ENCODE data around the gene MKLN1. TPM values are rescaled to one million over a fixed set of nuclear protein-coding genes. Genes with fewer than 3 reads are reported as not detected.

Gene MKLN1
- total RNA-seq, 1 experiment from 2014 or later = 34.3 TPM

DNA sequence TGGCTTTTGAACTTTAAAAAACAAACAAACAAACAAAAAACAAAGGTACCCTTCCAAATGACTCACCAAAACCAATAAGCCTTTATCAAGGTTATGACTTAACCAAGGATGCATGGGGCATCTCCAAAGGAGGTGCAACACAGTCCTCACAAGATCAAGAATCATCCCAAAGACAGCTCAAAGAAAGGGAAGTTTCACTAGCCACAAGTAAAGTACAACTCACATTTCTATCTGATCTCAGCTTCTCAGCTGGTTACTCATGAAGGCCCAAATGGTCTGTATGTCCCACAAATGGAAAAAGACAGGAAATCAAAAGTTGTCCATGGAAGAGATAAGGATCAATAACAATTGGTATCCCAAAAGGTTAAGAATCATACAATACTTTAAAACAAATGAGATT is 6.0 kb upstream of the MKLN1 start:
- H3K27ac Mint-ChIP-seq = no peak overlapping the region
- TF ChIP-seq, protein P1, sequence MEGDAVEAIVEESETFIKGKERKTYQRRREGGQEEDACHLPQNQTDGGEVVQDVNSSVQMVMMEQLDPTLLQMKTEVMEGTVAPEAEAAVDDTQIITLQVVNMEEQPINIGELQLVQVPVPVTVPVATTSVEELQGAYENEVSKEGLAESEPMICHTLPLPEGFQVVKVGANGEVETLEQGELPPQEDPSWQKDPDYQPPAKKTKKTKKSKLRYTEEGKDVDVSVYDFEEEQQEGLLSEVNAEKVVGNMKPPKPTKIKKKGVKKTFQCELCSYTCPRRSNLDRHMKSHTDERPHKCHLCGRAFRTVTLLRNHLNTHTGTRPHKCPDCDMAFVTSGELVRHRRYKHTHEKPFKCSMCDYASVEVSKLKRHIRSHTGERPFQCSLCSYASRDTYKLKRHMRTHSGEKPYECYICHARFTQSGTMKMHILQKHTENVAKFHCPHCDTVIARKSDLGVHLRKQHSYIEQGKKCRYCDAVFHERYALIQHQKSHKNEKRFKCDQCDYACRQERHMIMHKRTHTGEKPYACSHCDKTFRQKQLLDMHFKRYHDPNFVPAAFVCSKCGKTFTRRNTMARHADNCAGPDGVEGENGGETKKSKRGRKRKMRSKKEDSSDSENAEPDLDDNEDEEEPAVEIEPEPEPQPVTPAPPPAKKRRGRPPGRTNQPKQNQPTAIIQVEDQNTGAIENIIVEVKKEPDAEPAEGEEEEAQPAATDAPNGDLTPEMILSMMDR (conservative IDR thresholded peaks at IDR 0.05) = no peak

More for the DNA sequence above, 6.0 kb upstream of the MKLN1 start:
- H3K9me3 Mint-ChIP-seq = peaks cover 0 to 2% of the 10 kb centered on the region in 2 experiments; a peak in 1 of 5 replicates
- H3K36me3 Mint-ChIP-seq (ENCODE audit: insufficient read depth in 1 of 3, low read depth in 3 of 3) = peaks cover 0 to 5% (median 0%) of the 10 kb centered on the region in 3 experiments; a peak in 3 of 7 replicates
- H2BK20ac ChIP-seq (ENCODE audit: low read depth, low read length, poor library complexity, severe bottlenecking) = no peak overlapping the region
- H4K20me1 ChIP-seq (ENCODE audit: control insufficient read depth, insufficient read depth, insufficient read length) = no peaks in the 10 kb centered on the region
- H2BK15ac ChIP-seq (ENCODE audit: low read depth, low read length) = no peak overlapping the region
- no peak overlapping the region for H4K8ac ChIP-seq (replicated peaks; ENCODE audit: insufficient read length, low read depth, low read length)
- no peak overlapping the region for H3K14ac ChIP-seq (ENCODE audit: insufficient read depth, low read length)
- H2BK120ac ChIP-seq (ENCODE audit: low read depth, low read length, poor library complexity, severe bottlenecking) = no peak overlapping the region
- H3K4me1 Mint-ChIP-seq = peaks cover 21 to 23% of the 10 kb centered on the region in 2 experiments
- no peak overlapping the region for H3K4ac ChIP-seq (ENCODE audit: low read depth, low read length)
- no peak overlapping the region for H3T11ph ChIP-seq (ENCODE audit: low read length)
- no peaks in the 10 kb centered on the region; the same call in 1 of the 2 replicates for H3K27me3 Mint-ChIP-seq (ENCODE audit: low read depth)
- no peak overlapping the region for H4K5ac ChIP-seq (ENCODE audit: insufficient read length, low read depth, low read length)
- no peak overlapping the region for H3K9ac ChIP-seq (ENCODE audit: extremely low read depth, insufficient read length, low read length)
- no peak overlapping the region for H2AK5ac ChIP-seq (ENCODE audit: insufficient read length, low read length)
- H2BK12ac ChIP-seq (ENCODE audit: insufficient read length, low read depth, low read length) = no peak overlapping the region
- H3K27me3 ChIP-seq (ENCODE audit: insufficient read depth, low read length) = no peaks in the 10 kb centered on the region; the same call in 1 of the 2 replicates
- DNase-seq = no peak
- H3K23me2 ChIP-seq (ENCODE audit: insufficient read length, low read depth, low read length, poor library complexity, severe bottlenecking) = no peaks in the 10 kb centered on the region
- no peak overlapping the region for H3K23ac ChIP-seq (ENCODE audit: insufficient read length, low read depth, low read length)
- H3K4me2 ChIP-seq (ENCODE audit: insufficient read depth, insufficient read length, low read length) = no peak overlapping the region
- H2BK5ac ChIP-seq (ENCODE audit: insufficient read length, low read length) = no peak overlapping the region
- H2AFZ ChIP-seq (ENCODE audit: low read length) = no peak overlapping the region
- no peak overlapping the region for H3K56ac ChIP-seq (ENCODE audit: insufficient read length, low read depth, low read length)
- H3K4me3 Mint-ChIP-seq = no peak overlapping the region
- no peaks in the 10 kb centered on the region for H3K79me1 ChIP-seq (ENCODE audit: insufficient read depth, low read depth, low read length, poor library complexity, severe bottlenecking)
- H4K91ac ChIP-seq (ENCODE audit: insufficient read length, low read depth, low read length) = no peak overlapping the region
- no peaks in the 10 kb centered on the region; the same call in 1 of the 2 replicates for H3K4me1 ChIP-seq (ENCODE audit: insufficient read depth, low read length)
- no peaks in the 10 kb centered on the region for H3K79me2 ChIP-seq (ENCODE audit: insufficient read depth, low read length)
- no peaks in the 10 kb centered on the region for H3K9me3 ChIP-seq (ENCODE audit: control insufficient read depth, low read depth, low read length)
- no peak overlapping the region for H3K27ac ChIP-seq (ENCODE audit: insufficient read length, low read depth, low read length)
- H3K18ac ChIP-seq (ENCODE audit: insufficient read length, low read depth, low read length) = no peak overlapping the region
